Measurements from ENCODE around the gene ATR. TPM values are rescaled to one million over a fixed set of nuclear protein-coding genes. Genes with fewer than 3 reads are reported as not detected.
"Not testable (repeated sequence)": the region's sequence is repeated elsewhere in the genome, so short reads cannot be mapped to it uniquely, and the experiment has no call there.

ATR gene
- total RNA-seq, 6 donors from 2014 or later, result 16.5 to 62.5 (median 24.0) TPM

DNA sequence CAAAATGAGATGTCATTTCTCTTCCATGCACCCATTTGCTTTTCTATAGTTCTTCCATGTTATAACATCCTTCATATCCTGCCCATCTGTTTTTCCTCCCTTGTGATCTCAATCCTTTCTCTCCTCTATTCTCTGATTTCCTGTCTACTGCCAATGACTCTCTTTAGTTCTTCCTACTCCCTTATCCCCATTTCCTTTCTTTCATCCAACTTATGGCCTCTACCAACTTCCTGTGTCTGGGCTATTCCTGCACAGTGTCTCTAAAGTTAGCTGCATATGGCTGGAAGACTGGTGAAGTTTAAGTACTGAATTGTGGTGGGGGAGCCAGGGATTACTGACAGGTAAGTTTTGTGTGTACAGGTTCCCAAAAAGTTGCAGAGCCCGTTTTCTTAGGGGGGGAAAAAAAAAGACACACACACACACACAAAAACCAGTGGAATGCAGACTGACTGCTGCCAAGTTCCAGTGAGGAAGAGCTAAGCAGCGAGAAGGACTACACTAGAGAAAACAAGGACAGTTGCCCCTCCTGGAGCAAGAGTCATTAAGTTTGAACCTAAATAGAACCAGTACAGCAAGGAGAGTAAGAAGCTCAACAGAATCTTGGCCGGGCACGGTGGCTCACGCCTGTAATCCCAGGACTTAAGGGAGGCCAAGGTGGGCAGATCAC is 159.5 kb downstream of the ATR start:
- peaks cover 20 to 97% (median 45%) of the 10 kb centered on the region in 4 donors for H3K36me3 ChIP-seq
- WGBS, 2 donors, result 84 to 93% methylated on average over 5 of the region's 5 CpGs
- ATAC-seq (ENCODE audit: low FRiP score in 2 of 2), result no peak

DNA sequence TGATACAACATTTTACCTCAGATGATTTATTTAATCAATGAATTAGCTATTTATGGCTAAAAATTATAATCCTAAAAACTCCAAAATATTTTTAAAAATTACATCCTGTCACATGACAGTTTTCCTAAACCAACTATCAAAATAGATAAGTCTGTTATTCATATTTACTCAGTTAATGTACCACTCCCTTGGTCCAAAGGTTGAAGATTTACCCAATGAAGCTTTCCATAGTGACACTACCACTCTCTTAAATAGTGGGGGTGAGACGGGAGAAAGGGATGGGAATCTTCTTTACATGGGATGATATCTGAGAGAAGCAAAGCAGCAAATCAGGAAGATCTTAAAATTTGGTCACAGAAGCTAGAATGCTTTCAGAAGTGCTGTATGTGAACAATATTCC is 161.2 kb downstream of the ATR start:
- DNase-seq, result no peak
- Histone ChIP-seq H3K27ac (no peak overlapping the region), H3K4me1 (no peaks in the 10 kb centered on the region), H3K9me3 (no peaks in the 10 kb centered on the region), H3K36me3 (peaks cover 21 to 96% (median 46%) of the 10 kb centered on the region in 4 donors), H3K27me3 (no peaks in the 10 kb centered on the region), H3K4me3 (no peak overlapping the region)
- no peak for ATAC-seq (ENCODE audit: low FRiP score in 2 of 2)
- TF ChIP-seq POLR2AphosphoS5 (IDR thresholded peaks at IDR 0.05) (no peak), EP300 (IDR thresholded peaks at IDR 0.05) (no peak), POLR2A (IDR thresholded peaks at IDR 0.05) (no peak)
- TF ChIP-seq, protein P1, sequence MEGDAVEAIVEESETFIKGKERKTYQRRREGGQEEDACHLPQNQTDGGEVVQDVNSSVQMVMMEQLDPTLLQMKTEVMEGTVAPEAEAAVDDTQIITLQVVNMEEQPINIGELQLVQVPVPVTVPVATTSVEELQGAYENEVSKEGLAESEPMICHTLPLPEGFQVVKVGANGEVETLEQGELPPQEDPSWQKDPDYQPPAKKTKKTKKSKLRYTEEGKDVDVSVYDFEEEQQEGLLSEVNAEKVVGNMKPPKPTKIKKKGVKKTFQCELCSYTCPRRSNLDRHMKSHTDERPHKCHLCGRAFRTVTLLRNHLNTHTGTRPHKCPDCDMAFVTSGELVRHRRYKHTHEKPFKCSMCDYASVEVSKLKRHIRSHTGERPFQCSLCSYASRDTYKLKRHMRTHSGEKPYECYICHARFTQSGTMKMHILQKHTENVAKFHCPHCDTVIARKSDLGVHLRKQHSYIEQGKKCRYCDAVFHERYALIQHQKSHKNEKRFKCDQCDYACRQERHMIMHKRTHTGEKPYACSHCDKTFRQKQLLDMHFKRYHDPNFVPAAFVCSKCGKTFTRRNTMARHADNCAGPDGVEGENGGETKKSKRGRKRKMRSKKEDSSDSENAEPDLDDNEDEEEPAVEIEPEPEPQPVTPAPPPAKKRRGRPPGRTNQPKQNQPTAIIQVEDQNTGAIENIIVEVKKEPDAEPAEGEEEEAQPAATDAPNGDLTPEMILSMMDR (IDR thresholded peaks at IDR 0.05), result no peak
- WGBS, 2 donors, result 94 to 97% methylated on average over 1 of the region's 1 CpG

More for the DNA sequence above, 159.5 kb downstream of the ATR start:
- Histone ChIP-seq H3K27me3 (no peaks in the 10 kb centered on the region), H3K27ac (no peak overlapping the region), H3K4me1 (no peaks in the 10 kb centered on the region), H3K4me3 (no peak overlapping the region), H3K9me3 (no peaks in the 10 kb centered on the region)
- TF ChIP-seq POLR2A (IDR thresholded peaks at IDR 0.05) (no peak), POLR2AphosphoS5 (IDR thresholded peaks at IDR 0.05) (no peak), EP300 (IDR thresholded peaks at IDR 0.05) (no peak)
- TF ChIP-seq, protein P1 (IDR thresholded peaks at IDR 0.05), result no peak
- no peak for DNase-seq

DNA sequence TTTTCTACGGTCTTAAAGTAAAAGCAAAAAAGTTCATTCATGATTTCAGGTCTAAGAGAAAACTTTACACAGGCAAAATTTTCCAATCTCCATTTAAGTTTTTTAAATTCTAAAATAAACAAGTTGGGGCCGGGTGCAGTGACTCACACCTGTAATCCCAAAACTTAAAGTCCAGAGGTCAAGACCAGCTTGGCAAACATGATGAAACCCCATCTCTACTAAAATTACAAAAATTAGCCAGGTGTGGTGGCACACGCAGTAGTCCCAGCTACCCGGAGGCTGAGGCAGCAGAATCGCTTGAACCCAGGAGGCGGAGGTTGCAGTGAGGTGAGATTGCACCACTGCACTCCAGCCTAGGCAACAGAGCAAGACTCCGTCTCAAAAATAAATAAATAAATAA is 178.0 kb downstream of the ATR start:
- not testable (repeated sequence) for H3K27ac ChIP-seq; H3K4me3 ChIP-seq; H3K4me1 ChIP-seq; ATAC-seq (ENCODE audit: low FRiP score in 2 of 2); H3K9me3 ChIP-seq; H3K27me3 ChIP-seq; DNase-seq
- peaks cover 16 to 93% (median 38%) of the 10 kb centered on the region in 4 donors for H3K36me3 ChIP-seq
- 91 to 94% methylated on average over 7 of the region's 7 CpGs for WGBS, 2 donors

Small RNAs within 50 kb of the gene (small RNA-seq; reads per million reads assigned to genes)
- gene RNA5SP143 (0 reads per million in 4 donors), gene RNU1-100P (0 reads per million in 4 donors), gene RNU6-1294P (0 reads per million in 4 donors)

Other genes with a start within 250 kb of the ATR start
- 10 to 100 TPM; 34.1 to 60.5 (median 38.4) TPM for gene XRN1, start 130.7 kb downstream of the ATR start, total RNA-seq
- gene PLS1, start 17.7 kb upstream of the ATR start, total RNA-seq, result 10 to 100 TPM in 5 of 6 donors, 1 to 10 TPM in 1; 7.3 to 52.3 (median 21.7) TPM
- gene TRPC1, start 145.3 kb upstream of the ATR start, total RNA-seq, result 10 to 100 TPM in 2 of 6 donors, 1 to 10 TPM in 4; 1.7 to 10.5 (median 5.4) TPM

All from upper lobe of left lung (tissue), 6 donors.